Neural progenitor cell (in vitro differentiated cells): ENCODE results near the gene KCNK7. TPM values are rescaled to one million over a fixed set of nuclear protein-coding genes. Genes with fewer than 3 reads are reported as not detected.

ENCODE experiments used
- DNase-seq: peaks from one replicate; pipeline ENCODE4 v3.0.0-alpha.2; 2016; ENCODE audit warnings: low spot score
- H2AFZ ChIP-seq: fragments of 200-600 bp; sonication (generic); replicated peaks from 2 replicates; pipeline ENCODE4 v1.6.1; 2016; ENCODE audit warnings: antibody characterized with exemption
- H3F3A ChIP-seq: fragments of 200-600 bp; sonication (generic); 2 replicates; pipeline ENCODE4 v1.6.1; 2016; ENCODE audit warnings: antibody characterized with exemption, low read depth
- H3K27ac ChIP-seq: fragments of 200-600 bp; sonication (generic); 2 replicates; pipeline ENCODE4 v1.5.1; 2016; ENCODE audit warnings: mild to moderate bottlenecking
- H3K27me3 ChIP-seq: fragments of 200-600 bp; sonication (generic); 2 replicates; pipeline ENCODE4 v1.6.1; 2016; ENCODE audit warnings: mild to moderate bottlenecking, moderate library complexity
- H3K36me3 ChIP-seq: fragments of 200-600 bp; sonication (generic); 2 replicates; pipeline ENCODE4 v1.5.1; 2016
- H3K4me1 ChIP-seq: fragments of 200-600 bp; sonication (generic); 2 replicates; pipeline ENCODE4 v1.6.1; 2016; ENCODE audit warnings: mixed run types
- H3K4me2 ChIP-seq: fragments of 200-600 bp; sonication (generic); 2 replicates; pipeline ENCODE4 v1.6.1; 2016
- H3K4me3 ChIP-seq: fragments of 200-600 bp; sonication (generic); 2 replicates; pipeline ENCODE4 v1.5.1; 2016
- H3K79me2 ChIP-seq: fragments of 200-600 bp; sonication (generic); 2 replicates; pipeline ENCODE4 v1.6.1; 2016; ENCODE audit warnings: low read depth
- H3K9ac ChIP-seq: fragments of 200-600 bp; sonication (generic); 2 replicates; pipeline ENCODE4 v1.6.1; 2016
- H3K9me3 ChIP-seq: fragments of 200-600 bp; sonication (generic); 2 replicates; pipeline ENCODE4 v1.5.1; 2016; ENCODE audit warnings: low read depth
- H4K20me1 ChIP-seq: fragments of 200-600 bp; sonication (generic); 2 replicates; pipeline ENCODE4 v1.6.1; 2016; ENCODE audit warnings: low read depth
- H3K27ac Mint-ChIP-seq: 3 replicates; pipeline ENCODE4 v1.8.0; 2021; ENCODE audit warnings: mixed read lengths
- H3K27me3 Mint-ChIP-seq: 2 replicates; pipeline ENCODE4 v1.8.0; 2022; ENCODE audit warnings: low read depth, mild to moderate bottlenecking, inconsistent platforms, moderate library complexity, mixed read lengths; ENCODE audit not compliant: insufficient read depth
- H3K36me3 Mint-ChIP-seq: 3 replicates; pipeline ENCODE4 v1.8.0; 2021; ENCODE audit warnings: mixed read lengths
- H3K4me1 Mint-ChIP-seq: 3 replicates; pipeline ENCODE4 v1.8.0; 2021; ENCODE audit warnings: mixed read lengths
- H3K4me3 Mint-ChIP-seq: 3 replicates; pipeline ENCODE4 v1.8.0; 2021; ENCODE audit warnings: mild to moderate bottlenecking, moderate library complexity, mixed read lengths
- H3K9me3 Mint-ChIP-seq: 3 replicates; pipeline ENCODE4 v1.8.0; 2020; ENCODE audit warnings: mixed read lengths
- EZH2 ChIP-seq: fragments of 200-600 bp; sonication (generic); IDR thresholded peaks from 2 replicates; pipeline ENCODE4 v1.6.1; 2017; ENCODE audit warnings: antibody characterized with exemption, mild to moderate bottlenecking, moderate library complexity
- EZH2phosphoT487 ChIP-seq: fragments of 200-600 bp; sonication (generic); IDR thresholded peaks from 2 replicates; pipeline ENCODE4 v1.6.1; 2017; ENCODE audit warnings: antibody characterized with exemption
- total RNA-seq: library from RNA; depleted of rRNA; stranded (reverse); fragments of >200 nt; gene quantifications from 2 replicates; pipeline ENCODE4 v1.2.3, GENCODE V29; 2015; ENCODE audit warnings: low replicate concordance
- TF ChIP-seq, protein P1 (sequence below): fragments of 200-600 bp; sonication (generic); IDR thresholded peaks from 2 replicates; pipeline ENCODE4 v1.5.1; 2017; ENCODE audit warnings: antibody characterized with exemption, mild to moderate bottlenecking

KCNK7 gene
- total RNA-seq, 1 donor from 2014 or later, result not detected

DNA sequence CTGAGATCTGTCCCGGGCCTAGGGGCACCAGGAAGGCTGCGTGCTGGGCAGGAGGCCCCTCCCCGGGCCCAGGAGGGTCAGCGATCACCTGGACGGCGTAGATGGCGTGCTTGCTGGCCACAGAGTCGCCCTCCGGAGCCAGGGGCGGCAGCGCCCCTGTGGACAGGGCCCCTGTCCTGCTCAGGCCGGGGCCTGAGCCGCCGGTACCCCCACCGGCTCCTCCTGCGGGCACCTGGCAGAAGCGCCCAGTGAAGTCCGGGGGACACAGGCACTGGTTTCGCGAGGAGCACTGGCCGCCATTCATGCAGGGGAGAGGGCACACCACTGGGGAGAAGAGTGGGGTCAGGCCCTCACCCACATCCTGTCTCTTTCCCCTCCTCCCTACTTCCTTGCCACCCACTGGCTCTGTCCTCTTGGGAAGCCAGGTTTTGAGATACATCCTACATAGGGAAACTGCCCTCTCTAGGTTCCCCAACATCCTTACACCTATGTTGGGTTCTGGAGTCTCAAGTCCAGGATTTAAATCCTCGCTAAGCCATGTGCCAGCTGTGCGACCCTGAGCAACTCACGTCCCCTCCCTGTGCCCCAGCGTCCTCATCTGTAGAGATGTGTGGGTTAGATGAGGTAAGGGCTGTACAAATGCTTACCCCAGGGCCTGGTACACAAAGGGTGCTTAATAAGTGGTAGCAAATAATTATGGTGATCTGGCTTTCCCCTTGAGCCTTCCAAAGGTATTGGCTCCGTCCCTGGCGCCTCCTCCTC, 41.4 kb downstream of the KCNK7 start:
- H3K4me1 Mint-ChIP-seq, result peaks cover 50% of the 10 kb centered on the region
- Histone ChIP-seq H3K27ac (no peak overlapping the region), H3K9ac (no peak overlapping the region), H3K4me1 (peaks cover 29% of the 10 kb centered on the region), H3K4me2 (peak overlapping the region; percentile 77), H4K20me1 (peaks cover 17% of the 10 kb centered on the region), H3K79me2 (no peaks in the 10 kb centered on the region), H3K9me3 (no peaks in the 10 kb centered on the region), H3K36me3 (no peaks in the 10 kb centered on the region), H2AFZ (no peak overlapping the region), H3K27me3 (peaks cover 96% of the 10 kb centered on the region), H3K4me3 (peak overlapping the region; percentile 40), H3F3A (peaks cover 39% of the 10 kb centered on the region)
- no peak for DNase-seq
- peaks cover 27% of the 10 kb centered on the region for H3K27me3 Mint-ChIP-seq
- H3K36me3 Mint-ChIP-seq, result peaks cover 6% of the 10 kb centered on the region
- no peaks in the 10 kb centered on the region for H3K9me3 Mint-ChIP-seq
- TF ChIP-seq, protein P1, sequence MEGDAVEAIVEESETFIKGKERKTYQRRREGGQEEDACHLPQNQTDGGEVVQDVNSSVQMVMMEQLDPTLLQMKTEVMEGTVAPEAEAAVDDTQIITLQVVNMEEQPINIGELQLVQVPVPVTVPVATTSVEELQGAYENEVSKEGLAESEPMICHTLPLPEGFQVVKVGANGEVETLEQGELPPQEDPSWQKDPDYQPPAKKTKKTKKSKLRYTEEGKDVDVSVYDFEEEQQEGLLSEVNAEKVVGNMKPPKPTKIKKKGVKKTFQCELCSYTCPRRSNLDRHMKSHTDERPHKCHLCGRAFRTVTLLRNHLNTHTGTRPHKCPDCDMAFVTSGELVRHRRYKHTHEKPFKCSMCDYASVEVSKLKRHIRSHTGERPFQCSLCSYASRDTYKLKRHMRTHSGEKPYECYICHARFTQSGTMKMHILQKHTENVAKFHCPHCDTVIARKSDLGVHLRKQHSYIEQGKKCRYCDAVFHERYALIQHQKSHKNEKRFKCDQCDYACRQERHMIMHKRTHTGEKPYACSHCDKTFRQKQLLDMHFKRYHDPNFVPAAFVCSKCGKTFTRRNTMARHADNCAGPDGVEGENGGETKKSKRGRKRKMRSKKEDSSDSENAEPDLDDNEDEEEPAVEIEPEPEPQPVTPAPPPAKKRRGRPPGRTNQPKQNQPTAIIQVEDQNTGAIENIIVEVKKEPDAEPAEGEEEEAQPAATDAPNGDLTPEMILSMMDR, result no peak
- TF ChIP-seq EZH2, result peak; percentile 25
- TF ChIP-seq EZH2phosphoT487, result no peak
- H3K27ac Mint-ChIP-seq, result peak overlapping the region; percentile 33
- peak overlapping the region; percentile 28 for H3K4me3 Mint-ChIP-seq

DNA sequence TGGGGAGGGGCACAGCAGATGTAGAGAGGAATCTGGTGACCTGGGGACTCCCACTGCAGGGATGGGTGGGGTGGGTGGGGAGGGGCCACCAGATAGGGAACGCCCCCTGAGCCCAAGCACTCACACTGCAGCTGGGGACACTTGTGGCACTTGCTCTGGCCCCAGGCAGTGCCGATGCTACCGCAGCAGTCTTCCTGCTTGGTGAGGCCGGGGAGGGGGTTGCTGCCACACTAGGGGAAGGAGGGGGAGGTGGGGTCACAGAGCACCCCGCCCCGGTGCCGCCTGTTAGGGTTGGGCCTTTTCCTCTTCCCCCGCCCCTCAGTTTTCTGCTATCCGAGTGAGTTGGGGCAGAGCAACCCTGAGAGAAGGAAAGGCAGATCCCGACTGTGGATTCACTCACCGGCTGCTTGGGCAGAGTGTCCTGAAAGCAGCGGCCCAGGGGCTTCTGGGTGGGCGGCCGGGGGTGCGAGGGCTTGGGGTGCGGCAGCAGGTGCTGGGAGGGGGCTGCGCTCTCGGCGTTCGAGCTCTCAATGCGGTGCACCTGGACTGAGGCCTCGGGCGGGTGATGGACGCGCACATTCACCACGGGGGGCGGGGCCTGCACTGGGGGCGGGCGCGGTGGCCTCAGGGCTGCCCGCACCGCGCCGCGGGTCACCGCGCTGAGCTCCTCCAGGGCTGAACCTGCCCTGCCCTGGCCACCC, 42.1 kb downstream of the KCNK7 start:
- no peaks in the 10 kb centered on the region for H3K79me2 ChIP-seq
- no peak overlapping the region for H3K27ac ChIP-seq
- Mint-ChIP-seq H3K27me3 (peaks cover 31% of the 10 kb centered on the region), H3K4me3 (no peak overlapping the region), H3K27ac (no peak overlapping the region), H3K36me3 (peaks cover 6% of the 10 kb centered on the region), H3K4me1 (peaks cover 48% of the 10 kb centered on the region), H3K9me3 (no peaks in the 10 kb centered on the region)
- no peaks in the 10 kb centered on the region for H3K9me3 ChIP-seq
- peaks cover 20% of the 10 kb centered on the region for H4K20me1 ChIP-seq
- peak overlapping the region; percentile 77 for H3K4me2 ChIP-seq
- peaks cover 37% of the 10 kb centered on the region for H3F3A ChIP-seq
- H3K4me1 ChIP-seq, result peaks cover 22% of the 10 kb centered on the region
- peak overlapping the region; percentile 40 for H3K4me3 ChIP-seq
- TF ChIP-seq EZH2, result no peak
- TF ChIP-seq, protein P1, result no peak
- TF ChIP-seq EZH2phosphoT487, result no peak
- H3K36me3 ChIP-seq, result no peaks in the 10 kb centered on the region
- H2AFZ ChIP-seq, result no peak overlapping the region
- no peak overlapping the region for H3K9ac ChIP-seq
- DNase-seq, result peak; percentile 63
- peaks cover 97% of the 10 kb centered on the region for H3K27me3 ChIP-seq

DNA sequence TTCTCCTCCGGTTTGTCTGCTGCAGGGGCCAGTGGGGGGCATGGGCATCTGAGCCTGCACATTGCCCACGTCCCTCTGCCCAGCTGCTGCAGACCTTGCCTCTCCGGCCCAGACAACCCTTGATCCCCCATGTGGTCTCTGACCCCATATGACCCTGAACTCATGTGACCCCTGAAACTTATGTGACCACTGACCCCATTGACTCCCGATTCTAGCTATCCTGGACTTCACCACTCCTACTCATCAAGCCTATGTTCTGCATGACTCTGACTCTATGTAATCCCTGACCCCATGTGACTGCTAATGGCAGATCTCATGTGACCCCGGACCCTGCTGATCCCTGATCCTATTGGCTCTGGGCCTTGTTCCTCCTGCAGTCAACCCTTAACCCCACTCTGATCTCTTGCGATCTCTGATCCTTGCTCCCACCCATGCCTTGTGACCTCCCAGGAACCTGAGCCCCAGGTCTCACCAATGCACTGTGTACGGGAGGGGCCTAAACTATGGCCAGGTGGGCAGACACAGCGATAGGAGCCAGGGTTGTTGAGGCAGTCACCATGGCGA, 43.1 kb downstream of the KCNK7 start:
- Histone ChIP-seq H3K4me3 (no peak overlapping the region), H4K20me1 (peaks cover 28% of the 10 kb centered on the region), H2AFZ (no peak overlapping the region), H3K27me3 (peaks cover 98% of the 10 kb centered on the region), H3K27ac (no peak overlapping the region), H3K9ac (no peak overlapping the region), H3F3A (peaks cover 36% of the 10 kb centered on the region), H3K9me3 (no peaks in the 10 kb centered on the region), H3K4me2 (no peak overlapping the region), H3K36me3 (no peaks in the 10 kb centered on the region), H3K79me2 (no peaks in the 10 kb centered on the region), H3K4me1 (peaks cover 22% of the 10 kb centered on the region)
- Mint-ChIP-seq H3K4me1 (peaks cover 53% of the 10 kb centered on the region), H3K4me3 (peak overlapping the region; percentile 59), H3K27ac (peak overlapping the region; percentile 35), H3K9me3 (no peaks in the 10 kb centered on the region), H3K27me3 (peaks cover 37% of the 10 kb centered on the region), H3K36me3 (peaks cover 9% of the 10 kb centered on the region)
- TF ChIP-seq EZH2 (no peak), EZH2phosphoT487 (no peak)
- TF ChIP-seq, protein P1, result no peak
- no peak for DNase-seq
